Smooth muscle cell (in vitro differentiated cells): ENCODE results near the gene PPM1E. TPM values are rescaled to one million over a fixed set of nuclear protein-coding genes. Genes with fewer than 3 reads are reported as not detected.

Source experiments
- DNase-seq: peaks from one replicate; lab custom pipeline; 2025; ENCODE audit not compliant: unreplicated experiment; lab: John Stamatoyannopoulos, UW
- H2AFZ ChIP-seq: fragments of 200-600 bp; sonication (generic); 2 replicates; pipeline ENCODE4 v1.6.0; 2016; ENCODE audit warnings: antibody characterized with exemption, low read depth, mild to moderate bottlenecking
- H3F3A ChIP-seq: fragments of 200-600 bp; sonication (generic); 2 replicates; pipeline ENCODE4 v1.6.0; 2017; ENCODE audit warnings: antibody characterized with exemption, low read depth
- H3K27ac ChIP-seq: fragments of 200-600 bp; sonication (generic); 2 replicates; pipeline ENCODE4 v1.5.1; 2016; ENCODE audit warnings: low read depth, mild to moderate bottlenecking
- H3K27me3 ChIP-seq: fragments of 200-600 bp; sonication (generic); 2 replicates; pipeline ENCODE4 v1.6.1; 2016; ENCODE audit warnings: low read depth, mild to moderate bottlenecking
- H3K36me3 ChIP-seq: fragments of 200-600 bp; sonication (generic); 2 replicates; pipeline ENCODE4 v1.5.1; 2016; ENCODE audit warnings: low read depth
- H3K4me1 ChIP-seq: fragments of 200-600 bp; sonication (generic); 2 replicates; pipeline ENCODE4 v1.5.1; 2016; ENCODE audit warnings: low read depth
- H3K4me2 ChIP-seq: fragments of 200-600 bp; sonication (generic); 2 replicates; pipeline ENCODE4 v1.6.0; 2016; ENCODE audit warnings: mild to moderate bottlenecking
- H3K4me3 ChIP-seq: fragments of 200-600 bp; sonication (generic); 2 replicates; pipeline ENCODE4 v1.5.1; 2016; ENCODE audit warnings: mild to moderate bottlenecking
- H3K79me2 ChIP-seq: fragments of 200-600 bp; sonication (generic); 2 replicates; pipeline ENCODE4 v1.6.0; 2016; ENCODE audit warnings: low read depth, mild to moderate bottlenecking
- H3K9ac ChIP-seq: fragments of 200-600 bp; sonication (generic); 2 replicates; pipeline ENCODE4 v1.6.0; 2016; ENCODE audit warnings: low read depth
- H3K9me3 ChIP-seq: fragments of 200-600 bp; sonication (generic); replicated peaks from 2 replicates; pipeline ENCODE4 v1.5.1; 2016; ENCODE audit warnings: low read depth
- H4K20me1 ChIP-seq: fragments of 200-600 bp; sonication (generic); 2 replicates; pipeline ENCODE4 v1.6.0; 2016; ENCODE audit warnings: low read depth
- WGBS: methylation state at CpG from one replicate; pipeline ENCODE4 v1.1.7; 2016; ENCODE audit warnings: low lambda C conversion rate; 5-methylcytosine and 5-hydroxymethylcytosine counted together
- polyA plus RNA-seq: library from polyadenylated mRNA; unstranded; fragments of >200 nt; fragmentation: Nextera tagmentation; extraction: Ambion mirVana; gene quantifications from 2 replicates; pipeline ENCODE4 v1.2.1, GENCODE V29; 2016
- total RNA-seq: library from RNA; depleted of rRNA; stranded (reverse); fragments of >200 nt; gene quantifications from 2 replicates; pipeline ENCODE4 v1.2.3, GENCODE V29; 2014
- TF ChIP-seq, protein P1 (sequence below): fragments of 200-600 bp; sonication (generic); IDR thresholded peaks from 2 replicates; pipeline ENCODE4 v1.5.1; 2017; ENCODE audit warnings: borderline replicate concordance, mild to moderate bottlenecking, antibody characterized with exemption; ENCODE audit not compliant: insufficient read depth, poor library complexity, severe bottlenecking

Gene PPM1E
- total and polyA plus RNA-seq, 2 experiments from 2014 or later, result 0.29 to 0.72 TPM

- Histone ChIP-seq H3K9ac (no peak overlapping the region), H3K27me3 (no peaks in the 10 kb centered on the region), H3K4me3 (no peak overlapping the region), H3K9me3 (no peaks in the 10 kb centered on the region), H3K36me3 (no peaks in the 10 kb centered on the region), H3K4me2 (no peak overlapping the region), H4K20me1 (no peaks in the 10 kb centered on the region), H3K4me1 (peaks cover 7% of the 10 kb centered on the region), H3F3A (no peaks in the 10 kb centered on the region), H3K27ac (no peak overlapping the region), H2AFZ (no peak overlapping the region), H3K79me2 (no peaks in the 10 kb centered on the region)
- DNase-seq, result no peak
- TF ChIP-seq, protein P1, sequence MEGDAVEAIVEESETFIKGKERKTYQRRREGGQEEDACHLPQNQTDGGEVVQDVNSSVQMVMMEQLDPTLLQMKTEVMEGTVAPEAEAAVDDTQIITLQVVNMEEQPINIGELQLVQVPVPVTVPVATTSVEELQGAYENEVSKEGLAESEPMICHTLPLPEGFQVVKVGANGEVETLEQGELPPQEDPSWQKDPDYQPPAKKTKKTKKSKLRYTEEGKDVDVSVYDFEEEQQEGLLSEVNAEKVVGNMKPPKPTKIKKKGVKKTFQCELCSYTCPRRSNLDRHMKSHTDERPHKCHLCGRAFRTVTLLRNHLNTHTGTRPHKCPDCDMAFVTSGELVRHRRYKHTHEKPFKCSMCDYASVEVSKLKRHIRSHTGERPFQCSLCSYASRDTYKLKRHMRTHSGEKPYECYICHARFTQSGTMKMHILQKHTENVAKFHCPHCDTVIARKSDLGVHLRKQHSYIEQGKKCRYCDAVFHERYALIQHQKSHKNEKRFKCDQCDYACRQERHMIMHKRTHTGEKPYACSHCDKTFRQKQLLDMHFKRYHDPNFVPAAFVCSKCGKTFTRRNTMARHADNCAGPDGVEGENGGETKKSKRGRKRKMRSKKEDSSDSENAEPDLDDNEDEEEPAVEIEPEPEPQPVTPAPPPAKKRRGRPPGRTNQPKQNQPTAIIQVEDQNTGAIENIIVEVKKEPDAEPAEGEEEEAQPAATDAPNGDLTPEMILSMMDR, result no peak
- WGBS, result 97% methylated on average over 6 of the region's 6 CpGs
Measured at GRCh38 chr17:58985971-58986370, 230.3 kb downstream of the PPM1E start.

DNA sequence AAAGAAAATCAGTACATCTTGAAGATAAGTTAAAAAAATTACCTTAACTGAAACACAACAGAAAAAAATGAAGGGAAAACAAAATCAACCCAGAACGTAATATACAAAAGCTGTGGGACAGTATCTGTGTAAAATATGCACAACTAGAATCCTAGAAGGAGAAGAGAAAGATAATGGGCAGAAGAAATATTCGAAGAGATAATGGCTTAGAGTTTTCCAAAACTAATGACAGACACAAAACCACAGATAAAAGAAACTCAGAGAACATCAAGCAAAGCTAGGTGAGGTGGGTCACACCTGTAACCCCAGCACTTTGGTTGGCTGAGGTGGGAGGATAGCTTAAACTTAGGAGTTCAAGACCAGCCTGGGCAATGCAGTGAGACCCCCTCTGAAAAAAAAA is 234.0 kb downstream of the PPM1E start:
- Histone ChIP-seq H4K20me1 (no peaks in the 10 kb centered on the region), H3K79me2 (no peaks in the 10 kb centered on the region), H3K9me3 (no peaks in the 10 kb centered on the region), H3K27me3 (no peaks in the 10 kb centered on the region), H3K4me3 (no peak overlapping the region), H3F3A (peaks cover 6% of the 10 kb centered on the region), H2AFZ (no peak overlapping the region), H3K36me3 (no peaks in the 10 kb centered on the region), H3K27ac (no peak overlapping the region), H3K4me1 (peaks cover 7% of the 10 kb centered on the region), H3K4me2 (no peak overlapping the region), H3K9ac (no peak overlapping the region)
- DNase-seq, result no peak
- TF ChIP-seq, protein P1, result no peak
- WGBS, result 61% methylated on average over 2 of the region's 2 CpGs

GRCh38 chr17:58991718-58992331 is 236.2 kb downstream of the PPM1E start:
- Histone ChIP-seq H3K36me3 (no peaks in the 10 kb centered on the region), H2AFZ (no peak overlapping the region), H3K9me3 (no peaks in the 10 kb centered on the region), H3K4me1 (no peaks in the 10 kb centered on the region), H4K20me1 (no peaks in the 10 kb centered on the region), H3F3A (peaks cover 6% of the 10 kb centered on the region), H3K79me2 (no peaks in the 10 kb centered on the region), H3K27me3 (no peaks in the 10 kb centered on the region), H3K9ac (no peak overlapping the region), H3K4me2 (peak overlapping the region; percentile 35), H3K4me3 (no peak overlapping the region), H3K27ac (peak overlapping the region; percentile 71)
- no peak for DNase-seq
- WGBS, result 44% methylated on average over 4 of the region's 4 CpGs
- TF ChIP-seq, protein P1, result no peak

DNA sequence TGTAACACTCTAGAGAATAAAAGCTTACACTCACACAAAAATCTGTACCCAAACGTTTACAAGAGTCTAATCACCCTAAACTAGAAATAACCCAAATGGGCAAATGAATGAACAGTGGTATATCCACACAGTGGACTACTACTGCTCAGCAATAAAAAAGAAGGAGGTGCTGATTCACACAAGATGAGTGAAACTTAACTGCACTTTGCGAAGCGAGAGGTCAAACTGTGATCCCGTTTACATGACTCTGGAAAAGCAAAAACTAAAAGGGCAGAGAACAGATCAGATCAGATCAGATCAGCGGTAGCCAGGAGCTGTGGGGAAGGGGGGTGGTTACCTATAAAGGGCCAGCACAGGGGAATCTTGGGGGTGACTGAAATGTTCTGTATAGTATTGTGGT is 237.7 kb downstream of the PPM1E start:
- no peaks in the 10 kb centered on the region for H3K36me3 ChIP-seq
- peak overlapping the region; percentile 36 for H3K27ac ChIP-seq
- H3K79me2 ChIP-seq, result no peaks in the 10 kb centered on the region
- DNase-seq, result no peak
- H2AFZ ChIP-seq, result no peak overlapping the region
- no peaks in the 10 kb centered on the region for H3K9me3 ChIP-seq
- H3F3A ChIP-seq, result peaks cover 6% of the 10 kb centered on the region
- H3K4me3 ChIP-seq, result no peak overlapping the region
- no peak overlapping the region for H3K4me2 ChIP-seq
- 68% methylated on average over 5 of the region's 5 CpGs for WGBS
- H3K9ac ChIP-seq, result no peak overlapping the region
- H3K27me3 ChIP-seq, result no peaks in the 10 kb centered on the region
- H4K20me1 ChIP-seq, result no peaks in the 10 kb centered on the region
- TF ChIP-seq, protein P1, result no peak
- H3K4me1 ChIP-seq, result no peaks in the 10 kb centered on the region
